Heart left ventricle (tissue), 16 donors: ENCODE results near the gene STN1. TPM values are rescaled to one million over a fixed set of nuclear protein-coding genes. Genes with fewer than 3 reads are reported as not detected.

Experiments
- ATAC-seq, 4 donors: fragments of 200-7000 bp; cut with Tn5 transposase; one replicate each; pipeline ENCODE4 v1.9.1; 2020 to 2022; ENCODE audit warnings: moderate library complexity in 4 of 4, mild to moderate bottlenecking in 3 of 4, moderate number of reproducible peaks in 1 of 4
- DNase-seq, 5 donors: peaks; one replicate each; pipeline ENCODE4 v3.0.0-alpha.2; 2020
- H3K27ac ChIP-seq, 12 donors: fragments of 200-600 bp; sonication (generic) in 4 of 12; one replicate each; pipeline versions ENCODE4 v1.5.0 to v1.8.0; 2016 to 2022; ENCODE audit warnings: mild to moderate bottlenecking in 2 of 12
- H3K27me3 ChIP-seq, 9 donors: fragments of 200-600 bp; sonication (generic) in 2 of 9; one replicate each; pipeline versions ENCODE4 v1.5.1 to v1.8.0; 2016 to 2022; ENCODE audit warnings: mild to moderate bottlenecking in 3 of 9
- H3K36me3 ChIP-seq, 9 donors: fragments of 200-600 bp; sonication (generic) in 2 of 9; one replicate each; pipeline versions ENCODE4 v1.5.0 to v1.8.0; 2018 to 2022; ENCODE audit warnings: mild to moderate bottlenecking in 2 of 9
- H3K4me1 ChIP-seq, 12 donors: fragments of 200-600 bp; sonication (generic) in 4 of 12; one replicate each; pipeline versions ENCODE4 v1.5.0 to v1.8.0; 2016 to 2022; ENCODE audit warnings: mild to moderate bottlenecking in 3 of 12
- H3K4me3 ChIP-seq, 12 donors: fragments of 200-600 bp; sonication (generic) in 4 of 12; one replicate each; pipeline versions ENCODE4 v1.5.0 to v1.8.0; 2017 to 2022; ENCODE audit warnings: mild to moderate bottlenecking in 9 of 12, moderate library complexity in 4 of 12
- H3K9me3 ChIP-seq, 12 donors: fragments of 200-600 bp; sonication (generic) in 4 of 12; one replicate each; pipeline versions ENCODE4 v1.5.0 to v1.8.0; 2016 to 2022; ENCODE audit warnings: mild to moderate bottlenecking in 1 of 12
- CTCF ChIP-seq, 12 donors: fragments of 200-600 bp; sonication (generic) in 4 of 12; IDR thresholded peaks; one replicate each; pipeline versions ENCODE4 v1.5.0 to v1.8.0; 2018 to 2022; ENCODE audit warnings: antibody characterized with exemption in 12 of 12, mild to moderate bottlenecking in 5 of 12
- POLR2A ChIP-seq, 2 donors: fragments of 450-650 bp; IDR thresholded peaks; one replicate each; pipeline ENCODE4 v1.6.1; 2017; ENCODE audit warnings: antibody characterized with exemption in 2 of 2, mild to moderate bottlenecking in 2 of 2, moderate library complexity in 2 of 2
- WGBS, 4 donors: extraction: QIAGEN DNeasy Blood & Tissue Kit in 2 of 4; methylation state at CpG; one replicate each; pipeline versions ENCODE4 v1.1.5 to v1.1.7; 2013 to 2018; 5-methylcytosine and 5-hydroxymethylcytosine counted together
- intact Hi-C, 10 donors: fragments of 100-400 bp; cut with DNase I; formaldehyde crosslinking; loops; one replicate each; pipeline versions ENCODE4 v1.11.1 to v1.14.2; 2022
- polyA plus RNA-seq, 2 donors: library from polyadenylated mRNA; stranded (reverse); fragments of 200-250 nt; gene quantifications; one replicate each; pipeline ENCODE4 v1.2.3, GENCODE V29; 2013
- total RNA-seq, 9 donors: library from RNA; depleted of rRNA in 2 of 9; stranded (reverse); fragments of >200 nt in 2 of 9; fragmentation: NEBNext Ultra II Directional in 3 of 9; extraction: Animal tissue kit (Norgen Biotek cat#: 25700) in 3 of 9; gene quantifications; one replicate each; pipeline versions ENCODE4 v1.1.0 to v1.2.4, GENCODE V29; 2016 to 2023
- donor health status: ischemic (EF 13 %, LVEDD 7.1; RV severe dilation, severe dysfunction).
- donor health status: healthy with polysubstance abuse.
- donor health status: DM: no; HTN: yes; CAD: no.
- donor health status: DM: no; HTN: no; CAD: no.
- donor health status: ischemic (EF 25% LVEDD 6.9; RV normal size, moderate dysfunction).
- donor health status: ischemic (EF 25% LVEDD 5.7; RV mildly dilated, moderate dysfunction).
- donor health status: healthy.
- donor health status: DM: yes; HTN: yes; CAD: no.
- donor health status: ischemic (EF 35%, LVEDD 5.7; RV mildly dilated, moderate dysfunction).
- donor health status: nonischemic (EF 11% LVEDD 7.7; RV severe dilation, severe dysfunction).
- donor health status: DM: yes; HTN: yes; CAD: no.
- donor health status: PGD.
- donor health status: ischemic (EF 29% LVEDD 5.4; RV normal size, mild dysfunction).
- donor health status: nonischemic (EF 23%, LVEDD 6.1; RV moderate dilation, normal function).

The STN1 gene
- total and polyA plus RNA-seq, 11 donors, result 23.1 to 53.1 (median 32.7) TPM

- DNase-seq (peak in 1 of 5 donors; percentile 41), ATAC-seq (no peak)
- no peaks in the 10 kb centered on the region for H3K9me3 ChIP-seq
- TF ChIP-seq POLR2A (IDR thresholded peaks at IDR 0.05) (no peak), CTCF (IDR thresholded peaks at IDR 0.05) (no peak)
- intact Hi-C loops, result loop anchor here in 8 of 10 donors (2.0 to 10.0 kb wide), 8 partner anchors 52 to 259 kb away; no protein-coding TSS in a partner anchor
- peaks cover 0 to 5% (median 0%) of the 10 kb centered on the region in 9 donors for H3K27me3 ChIP-seq
- no peaks in the 10 kb centered on the region for H3K36me3 ChIP-seq
- no peak overlapping the region for H3K27ac ChIP-seq
- 80 to 94% (median 90%) methylated on average over 5 of the region's 5 CpGs for WGBS, 4 donors
- H3K4me1 ChIP-seq, result peaks cover 14 to 55% (median 34%) of the 10 kb centered on the region in 12 donors
- no peak overlapping the region for H3K4me3 ChIP-seq
Observed at GRCh38 chr10:103856797-103857170, 61.2 kb downstream of the STN1 start.

- Histone ChIP-seq H3K4me1 (peaks cover 14 to 62% (median 40%) of the 10 kb centered on the region in 12 donors), H3K36me3 (no peaks in the 10 kb centered on the region), H3K4me3 (peak overlapping the region; percentile 60 to 98 (median 81)), H3K27me3 (peaks cover 0 to 5% (median 0%) of the 10 kb centered on the region in 9 donors), H3K9me3 (no peaks in the 10 kb centered on the region), H3K27ac (peak overlapping the region in 10 of 12 donors; percentile 58 to 91 (median 84))
- no peak for DNase-seq
- no peak for ATAC-seq
- WGBS, 4 donors, result 22 to 32% (median 25%) methylated on average over 27 to 34 of the region's 34 CpGs
- intact Hi-C loops, result loop anchor here in 8 of 10 donors (2.0 to 10.0 kb wide), 9 partner anchors 35 to 259 kb away; no protein-coding TSS in a partner anchor
- TF ChIP-seq POLR2A (IDR thresholded peaks at IDR 0.05) (no peak), CTCF (IDR thresholded peaks at IDR 0.05) (no peak)
Observed at GRCh38 chr10:103855852-103856796, 61.9 kb downstream of the STN1 start.

- Histone ChIP-seq H3K27ac (peak within 1 kb of the TSS; percentile 65 to 91 (median 84)), H3K4me3 (peak within 1 kb of the TSS; percentile 60 to 98 (median 81)), H3K36me3 (no peaks in the 10 kb centered on the region), H3K4me1 (peaks cover 14 to 69% (median 47%) of the 10 kb centered on the region in 12 donors), H3K27me3 (peaks cover 0 to 5% (median 0%) of the 10 kb centered on the region in 9 donors), H3K9me3 (no peaks in the 10 kb centered on the region)
- WGBS, 4 donors, result 0 to 3% (median 1%) methylated on average over 4 to 54 of the region's 54 CpGs
- intact Hi-C loops, result loop anchor here in 7 of 10 donors (2.0 to 10.0 kb wide), 8 partner anchors 35 to 258 kb away; no protein-coding TSS in a partner anchor
- TF ChIP-seq CTCF (IDR thresholded peaks at IDR 0.05) (peak in 5 of 12 donors; percentile 7 to 52 (median 13)), POLR2A (IDR thresholded peaks at IDR 0.05) (no peak)
- peak in 4 of 5 donors; percentile 53 to 72 (median 62) for DNase-seq
- peak in 3 of 4 donors; percentile 15 to 30 (median 28) for ATAC-seq
Observed at GRCh38 chr10:103855424-103855823, 62.6 kb downstream of the STN1 start, which contains the start of gene SH3PXD2A. Gene SH3PXD2A (minus strand): TSS chr10:103855576. CDS start chr10:103855266, 310 bp downstream.
